PC-3 (cell line): ENCODE data around the gene HNRNPUL2.

Experiments used
- CTCF ChIP-seq: fragments of 300-600 bp; sonication (generic); conservative IDR thresholded peaks from 2 replicates; pipeline ENCODE4 v1.5.1; 2017; ENCODE audit warnings: antibody characterized with exemption, low read depth, mild to moderate bottlenecking, low read length
- EZH2 ChIP-seq: fragments of 300-600 bp; sonication (generic); IDR thresholded peaks from one replicate; pipeline ENCODE4 v1.6.1; 2017; ENCODE audit warnings: antibody characterized with exemption, mild to moderate bottlenecking, low read length; ENCODE audit not compliant: unreplicated experiment

- TF ChIP-seq CTCF, result no peak
- TF ChIP-seq EZH2, result no peak
Observed at GRCh38 chr11:62688491-62688890, 38.8 kb downstream of the HNRNPUL2 start.
